ENCODE results near the gene SORBS2.

DNA sequence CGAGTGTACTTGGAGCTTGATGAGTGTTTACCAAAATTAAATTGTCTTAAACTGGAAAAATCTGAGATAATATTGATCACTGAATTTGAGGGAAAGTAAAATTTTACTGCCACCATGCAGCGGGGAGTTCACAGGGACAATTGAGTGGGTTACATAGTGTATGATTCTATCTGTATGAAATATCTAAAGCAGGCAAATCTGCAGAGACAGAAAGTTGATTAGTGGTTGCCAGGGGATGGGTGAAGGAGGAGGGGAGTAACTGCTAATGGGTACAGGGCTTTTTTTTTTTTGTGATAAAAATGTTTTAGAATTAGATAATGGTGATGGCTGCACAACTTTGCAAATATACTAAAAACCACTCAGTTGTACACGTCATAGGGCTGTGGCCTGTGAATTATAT is 241.3 kb downstream of the SORBS2 start:
- TF ChIP-seq POLR2A (IDR thresholded peaks at IDR 0.05) (no peak), POLR2AphosphoS5 (IDR thresholded peaks at IDR 0.05) (no peak), EP300 (IDR thresholded peaks at IDR 0.05) (no peak)
- TF ChIP-seq, protein P1, sequence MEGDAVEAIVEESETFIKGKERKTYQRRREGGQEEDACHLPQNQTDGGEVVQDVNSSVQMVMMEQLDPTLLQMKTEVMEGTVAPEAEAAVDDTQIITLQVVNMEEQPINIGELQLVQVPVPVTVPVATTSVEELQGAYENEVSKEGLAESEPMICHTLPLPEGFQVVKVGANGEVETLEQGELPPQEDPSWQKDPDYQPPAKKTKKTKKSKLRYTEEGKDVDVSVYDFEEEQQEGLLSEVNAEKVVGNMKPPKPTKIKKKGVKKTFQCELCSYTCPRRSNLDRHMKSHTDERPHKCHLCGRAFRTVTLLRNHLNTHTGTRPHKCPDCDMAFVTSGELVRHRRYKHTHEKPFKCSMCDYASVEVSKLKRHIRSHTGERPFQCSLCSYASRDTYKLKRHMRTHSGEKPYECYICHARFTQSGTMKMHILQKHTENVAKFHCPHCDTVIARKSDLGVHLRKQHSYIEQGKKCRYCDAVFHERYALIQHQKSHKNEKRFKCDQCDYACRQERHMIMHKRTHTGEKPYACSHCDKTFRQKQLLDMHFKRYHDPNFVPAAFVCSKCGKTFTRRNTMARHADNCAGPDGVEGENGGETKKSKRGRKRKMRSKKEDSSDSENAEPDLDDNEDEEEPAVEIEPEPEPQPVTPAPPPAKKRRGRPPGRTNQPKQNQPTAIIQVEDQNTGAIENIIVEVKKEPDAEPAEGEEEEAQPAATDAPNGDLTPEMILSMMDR (IDR thresholded peaks at IDR 0.05) = no peak
